OCI-LY3 (cell line): ENCODE results near the gene BRI3BP.

Source experiments
- H2AFZ ChIP-seq: fragments of 200-600, 300-600 bp; shearing (Covaris generic); 2 replicates; pipeline ENCODE4 v1.6.0; 2014; ENCODE audit warnings: antibody characterized with exemption, low read depth, low read length
- H3K27ac ChIP-seq: fragments of 200-600, 300-600 bp; sonication (generic); 2 replicates; pipeline ENCODE4 v1.5.1; 2014; ENCODE audit warnings: mild to moderate bottlenecking, low read length, moderate library complexity, mixed read lengths
- H3K27me3 ChIP-seq: fragments of 200-600, 300-600 bp; sonication (generic); 2 replicates; pipeline ENCODE4 v1.6.1; 2014; ENCODE audit warnings: low read depth, low read length, mixed read lengths
- H3K36me3 ChIP-seq: fragments of 200-600, 300-600 bp; sonication (generic); replicated peaks from 2 replicates; pipeline ENCODE3; 2014; ENCODE audit warnings: low read depth, low read length, mixed read lengths
- H3K4me1 ChIP-seq: fragments of 300-600, 200-600 bp; sonication (generic); 2 replicates; pipeline ENCODE4 v1.6.1; 2014; ENCODE audit warnings: low read length, mixed read lengths
- H3K4me2 ChIP-seq: fragments of 200-600, 300-600 bp; sonication (generic); 2 replicates; pipeline ENCODE4 v1.6.1; 2014; ENCODE audit warnings: low read length, mixed read lengths
- H3K4me3 ChIP-seq: fragments of 300-600, 200-600 bp; sonication (generic); 2 replicates; pipeline ENCODE4 v1.5.1; 2014; ENCODE audit warnings: antibody characterized with exemption, mild to moderate bottlenecking, low read length, moderate library complexity
- H3K79me2 ChIP-seq: fragments of 300-600, 200-600 bp; shearing (Covaris generic); 2 replicates; pipeline ENCODE4 v1.6.1; 2014; ENCODE audit warnings: mild to moderate bottlenecking, low read length, mixed read lengths
- H3K9ac ChIP-seq: fragments of 300-600, 200-600 bp; shearing (Covaris generic); 2 replicates; pipeline ENCODE4 v1.6.0; 2014; ENCODE audit warnings: mild to moderate bottlenecking, low read length, moderate library complexity
- H3K9me3 ChIP-seq: fragments of 200-600, 300-600 bp; shearing (Covaris generic); 2 replicates; pipeline ENCODE4 v1.6.1; 2014; ENCODE audit warnings: low read length, mixed read lengths; ENCODE audit not compliant: insufficient read depth
- H4K20me1 ChIP-seq: fragments of 200-600, 300-600 bp; sonication (generic); 2 replicates; pipeline ENCODE4 v1.6.1; 2016; ENCODE audit warnings: low read length, mixed read lengths; ENCODE audit not compliant: insufficient read depth
- CTCF ChIP-seq: fragments of 200-600, 300-600 bp; sonication (generic); IDR thresholded peaks from 2 replicates; pipeline ENCODE4 v1.5.1; 2014; ENCODE audit warnings: antibody characterized with exemption, low read length, low read depth
- EZH2phosphoT487 ChIP-seq: fragments of 200-600 bp; shearing (Covaris generic); IDR thresholded peaks from 2 replicates; pipeline ENCODE4 v1.6.1; 2018; ENCODE audit warnings: antibody characterized with exemption, mixed run types, low read depth

Gene BRI3BP

GRCh38 chr12:124995200-124995961 lies 1.9 kb downstream of the BRI3BP start:
- Histone ChIP-seq H3K27ac (peak overlapping the region; percentile 83), H3K9me3 (no peaks in the 10 kb centered on the region), H4K20me1 (peaks cover 43% of the 10 kb centered on the region), H3K4me2 (peak overlapping the region; percentile 92), H3K4me1 (peaks cover 33% of the 10 kb centered on the region), H3K9ac (peak overlapping the region; percentile 96), H3K27me3 (no peaks in the 10 kb centered on the region), H2AFZ (no peak overlapping the region), H3K79me2 (peaks cover 69% of the 10 kb centered on the region), H3K36me3 (peaks cover 14% of the 10 kb centered on the region), H3K4me3 (peak overlapping the region; percentile 97)
- no peak for TF ChIP-seq CTCF
- TF ChIP-seq EZH2phosphoT487, result no peak

- Histone ChIP-seq H3K36me3 (peaks cover 17% of the 10 kb centered on the region), H3K27ac (no peak overlapping the region), H3K4me2 (no peak overlapping the region), H4K20me1 (peaks cover 72% of the 10 kb centered on the region), H3K27me3 (no peaks in the 10 kb centered on the region), H3K4me3 (no peak overlapping the region), H3K4me1 (peaks cover 24% of the 10 kb centered on the region), H2AFZ (no peak overlapping the region), H3K9me3 (no peaks in the 10 kb centered on the region), H3K9ac (no peak overlapping the region), H3K79me2 (peaks cover 100% of the 10 kb centered on the region)
- TF ChIP-seq EZH2phosphoT487, result no peak
- no peak for TF ChIP-seq CTCF
These were observed 5.3 kb downstream of the BRI3BP start for GRCh38 chr12:124998705-124999104.

DNA sequence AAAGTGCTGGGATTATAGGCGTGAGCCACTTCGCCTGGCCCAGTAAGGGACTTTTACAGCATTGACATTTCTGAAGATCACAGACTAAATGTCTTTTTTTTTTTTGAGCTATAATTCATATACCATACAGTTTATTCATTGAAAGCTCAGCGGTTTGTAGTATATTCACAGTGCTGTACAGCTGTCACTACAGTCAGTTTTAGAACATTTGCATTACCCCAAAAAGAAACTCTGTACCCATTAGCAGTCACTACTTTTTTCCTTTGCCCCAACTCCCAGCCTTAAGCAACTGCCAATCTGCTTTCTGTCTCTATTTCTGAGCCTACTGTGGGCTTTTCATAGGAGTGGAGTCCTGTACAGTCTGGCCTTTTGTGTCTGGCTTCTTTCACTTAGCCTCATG lies 8.2 kb downstream of the BRI3BP start:
- H4K20me1 ChIP-seq, result peaks cover 78% of the 10 kb centered on the region

More for the DNA sequence above, 8.2 kb downstream of the BRI3BP start:
- Histone ChIP-seq H3K4me2 (no peak overlapping the region), H3K79me2 (peaks cover 100% of the 10 kb centered on the region), H3K27me3 (no peaks in the 10 kb centered on the region), H3K4me1 (peaks cover 10% of the 10 kb centered on the region), H3K27ac (no peak overlapping the region), H3K9ac (no peak overlapping the region), H3K9me3 (no peaks in the 10 kb centered on the region), H2AFZ (no peak overlapping the region), H3K36me3 (peaks cover 20% of the 10 kb centered on the region), H3K4me3 (no peak overlapping the region)
- TF ChIP-seq EZH2phosphoT487, result no peak
- no peak for TF ChIP-seq CTCF
